Adrenal gland (tissue), 12 donors: ENCODE measurements around the gene NINL. TPM values are rescaled to one million over a fixed set of nuclear protein-coding genes. Genes with fewer than 3 reads are reported as not detected.
"Not testable (repeated sequence)": the region's sequence is repeated elsewhere in the genome, so short reads cannot be mapped to it uniquely, and the experiment has no call there.

ENCODE experiments used
- DNase-seq, 7 donors: peaks; one replicate each; pipeline ENCODE4 v3.0.0-alpha.2; 2019 to 2020
- H3K27ac ChIP-seq, 5 donors: fragments of 200-600 bp; sonication (generic) in 4 of 5; 1 replicate in 3 of 5; 2 replicates in 2 of 5; pipeline versions ENCODE4 v1.5.1 to v1.8.0; 2016 to 2020; ENCODE audit warnings: mild to moderate bottlenecking in 1 of 5
- H3K27me3 ChIP-seq: fragments of 200-600 bp; 2 replicates; pipeline ENCODE4 v1.8.0; 2021
- H3K36me3 ChIP-seq, 2 donors: fragments of 200-600 bp; replicated peaks in 1 of 2; 1 replicate in 1 of 2; 2 replicates in 1 of 2; pipeline versions ENCODE4 v1.5.1 to v1.8.0; 2018 to 2022
- H3K4me1 ChIP-seq, 2 donors: fragments of 200-600 bp; replicated peaks in 1 of 2; 1 replicate in 1 of 2; 2 replicates in 1 of 2; pipeline versions ENCODE4 v1.5.1 to v1.8.0; 2018 to 2021
- H3K4me3 ChIP-seq, 4 donors: fragments of 200-600 bp; sonication (generic) in 3 of 4; one replicate each; pipeline ENCODE4 v1.5.1; 2016 to 2018
- H3K9me3 ChIP-seq, 3 donors: fragments of 200-600 bp; sonication (generic) in 1 of 3; replicated peaks in 1 of 3; 1 replicate in 2 of 3; 2 replicates in 1 of 3; pipeline versions ENCODE4 v1.5.1 to v1.8.0; 2016 to 2021
- CTCF ChIP-seq, 6 experiments: fragments of 450-650 bp in 4 of 6; fragments of 200-600 bp in 2 of 6; sonication (generic) in 1 of 6; IDR thresholded peaks; 1 replicate in 5 of 6; 2 replicates in 1 of 6; pipeline versions ENCODE4 v1.5.1 to v1.8.0; 2016 to 2021; ENCODE audit warnings: antibody characterized with exemption in 6 of 6, mild to moderate bottlenecking in 2 of 6, moderate library complexity in 1 of 6
- POLR2A ChIP-seq, 2 donors: fragments of 450-650 bp; IDR thresholded peaks; one replicate each; pipeline ENCODE4 v1.6.1; 2017; ENCODE audit warnings: antibody characterized with exemption in 2 of 2, mild to moderate bottlenecking in 2 of 2, moderate library complexity in 1 of 2
- WGBS, 4 donors: extraction: QIAGEN DNeasy Blood & Tissue Kit in 2 of 4; methylation state at CpG; one replicate each; pipeline versions ENCODE4 v1.1.5 to v1.1.7; 2013 to 2017; 5-methylcytosine and 5-hydroxymethylcytosine counted together
- intact Hi-C, 2 donors: fragments of 100-400 bp; cut with DNase I; formaldehyde crosslinking; loops; one replicate each; pipeline versions ENCODE4 v1.14.1 to v1.15.0; 2022 to 2023
- polyA plus RNA-seq, 3 donors: library from polyadenylated mRNA; stranded (reverse); fragments of 200-250 nt in 2 of 3; fragments of 350-450 nt in 1 of 3; fragmentation: Illumina TruSeq in 1 of 3; extraction: RNeasy Lipid Tissue Mini Kit (QIAGEN cat#74804) in 1 of 3; gene quantifications; one replicate each; pipeline ENCODE4 v1.2.3, GENCODE V29; 2013 to 2014
- total RNA-seq, 9 donors: library from RNA; depleted of rRNA in 4 of 9; stranded (reverse); fragments of >200 nt in 4 of 9; fragments of 120-200 nt in 1 of 9; fragmentation: NEBNext Ultra II Directional in 1 of 9; extraction: Animal tissue kit (Norgen Biotek cat#: 25700) in 1 of 9; gene quantifications; one replicate each; pipeline versions ENCODE4 v1.1.0 to v1.2.4, GENCODE V29; 2013 to 2023
- donor health status: healthy with polysubstance abuse.
- donor health status: Bipolar disorder and iron deficiency.
- donor health status: DM: yes; HTN: yes; CAD: no.
- donor health status: DM: no; HTN: no; CAD: no.
- donor health status: DM: no; HTN: no; CAD: no.
- donor health status: DM: yes; HTN: yes; CAD: no.

NINL gene
- total and polyA plus RNA-seq, 12 donors, result 10.0 to 30.9 (median 15.4) TPM

- intact Hi-C loops, result loop anchor here in 1 of 2 donors (2.0 kb wide), 1 partner anchor 14 kb away; no protein-coding TSS in a partner anchor
- Histone ChIP-seq H3K27ac (no peak overlapping the region), H3K36me3 (no peaks in the 10 kb centered on the region), H3K9me3 (no peaks in the 10 kb centered on the region), H3K27me3 (no peaks in the 10 kb centered on the region), H3K4me1 (peaks cover 0 to 8% of the 10 kb centered on the region in 2 donors), H3K4me3 (no peak overlapping the region)
- TF ChIP-seq POLR2A (IDR thresholded peaks at IDR 0.05) (no peak), CTCF (IDR thresholded peaks at IDR 0.05) (no peak)
- 93 to 96% (median 95%) methylated on average over 5 of the region's 5 CpGs for WGBS, 4 donors
- no peak for DNase-seq
Measured at GRCh38 chr20:25552977-25553376, 32.4 kb downstream of the NINL start.

GRCh38 chr20:25551413-25552215 is 33.7 kb downstream of the NINL start:
- Histone ChIP-seq H3K4me3 (no peak overlapping the region), H3K27ac (no peak overlapping the region), H3K27me3 (no peaks in the 10 kb centered on the region), H3K9me3 (no peaks in the 10 kb centered on the region), H3K36me3 (no peaks in the 10 kb centered on the region), H3K4me1 (peaks cover 0 to 8% of the 10 kb centered on the region in 2 donors)
- WGBS, 4 donors, result 80 to 85% (median 81%) methylated on average over 6 of the region's 6 CpGs
- DNase-seq, result no peak
- TF ChIP-seq POLR2A (IDR thresholded peaks at IDR 0.05) (no peak), CTCF (IDR thresholded peaks at IDR 0.05) (no peak)
- intact Hi-C loops, result loop anchor here in 1 of 2 donors (2.0 kb wide), 1 partner anchor 13 kb away; no protein-coding TSS in a partner anchor

- H3K4me3 ChIP-seq, H3K27ac ChIP-seq, H3K9me3 ChIP-seq, DNase-seq, intact Hi-C loops, H3K27me3 ChIP-seq, H3K36me3 ChIP-seq, H3K4me1 ChIP-seq: not testable (repeated sequence)
- 72 to 81% (median 75%) methylated on average over 5 to 7 of the region's 7 CpGs for WGBS, 4 donors
Measured at GRCh38 chr20:25550645-25551337, 34.5 kb downstream of the NINL start.

- DNase-seq, result no peak
- Histone ChIP-seq H3K36me3 (no peaks in the 10 kb centered on the region), H3K27ac (no peak overlapping the region), H3K9me3 (no peaks in the 10 kb centered on the region), H3K27me3 (no peaks in the 10 kb centered on the region), H3K4me1 (peaks cover 0 to 8% of the 10 kb centered on the region in 2 donors), H3K4me3 (no peak overlapping the region)
- 81 to 89% (median 84%) methylated on average over 10 of the region's 10 CpGs for WGBS, 4 donors
- no peak for TF ChIP-seq POLR2A (IDR thresholded peaks at IDR 0.05)
- no peak for TF ChIP-seq CTCF (IDR thresholded peaks at IDR 0.05)
- intact Hi-C loops, result loop anchor here in 1 of 2 donors (10.0 kb wide), 1 partner anchor 75 kb away; the partner anchor contains the start of gene NANP
Measured at GRCh38 chr20:25549843-25550477, 35.4 kb downstream of the NINL start.
